Body of pancreas (tissue), 4 donors: ENCODE results near the gene RBMS2. TPM values are rescaled to one million over a fixed set of nuclear protein-coding genes. Genes with fewer than 3 reads are reported as not detected.

Experiments
- ATAC-seq: fragments of 150-250 bp; one replicate; pipeline ENCODE4 v1.9.1; 2016
- DNase-seq, 4 donors: peaks; one replicate each; pipeline ENCODE4 v3.0.0-alpha.2; 2019
- H3K27ac ChIP-seq, 4 donors: fragments of 200-600 bp; sonication (generic); 1 replicate in 3 of 4; 2 replicates in 1 of 4; pipeline versions ENCODE4 v1.5.1 to v1.6.1; 2016 to 2019; ENCODE audit warnings: mild to moderate bottlenecking in 1 of 4, mixed read lengths in 1 of 4, moderate library complexity in 1 of 4
- H3K27me3 ChIP-seq, 2 donors: fragments of 200-600 bp; sonication (generic); one replicate each; pipeline ENCODE4 v1.6.0; 2016; ENCODE audit warnings: mild to moderate bottlenecking in 1 of 2
- H3K36me3 ChIP-seq, 2 donors: fragments of 200-600 bp; sonication (generic); replicated peaks in 1 of 2; 2 replicates each; pipeline ENCODE4 v1.5.1; 2016; ENCODE audit warnings: low read depth in 2 of 2; ENCODE audit not compliant: insufficient read depth in 1 of 2
- H3K4me1 ChIP-seq: fragments of 200-600 bp; sonication (generic); one replicate; pipeline ENCODE4 v1.6.0; 2016
- H3K4me3 ChIP-seq, 2 donors: fragments of 200-600 bp; sonication (generic); 1 replicate in 1 of 2; 2 replicates in 1 of 2; pipeline ENCODE4 v1.5.1; 2016 to 2019
- H3K9me3 ChIP-seq, 3 donors: fragments of 200-600 bp; sonication (generic); 1 replicate in 2 of 3; 2 replicates in 1 of 3; pipeline ENCODE4 v1.5.1; 2016
- CTCF ChIP-seq, 7 experiments: fragments of 450-650 bp in 4 of 7; fragments of 200-600 bp in 3 of 7; sonication (generic) in 3 of 7; IDR thresholded peaks; one replicate each; pipeline ENCODE4 v1.5.1; 2016 to 2019; ENCODE audit warnings: antibody characterized with exemption in 7 of 7
- POLR2A ChIP-seq, 3 donors: fragments of 450-650 bp; IDR thresholded peaks; one replicate each; pipeline ENCODE4 v1.6.1; 2016; ENCODE audit warnings: antibody characterized with exemption in 3 of 3, mild to moderate bottlenecking in 2 of 3
- WGBS, 2 donors: methylation state at CpG; one replicate each; pipeline ENCODE4 v1.1.5; 2017; 5-methylcytosine and 5-hydroxymethylcytosine counted together
- intact Hi-C: fragments of 100-400 bp; cut with DNase I; formaldehyde crosslinking; loops from one replicate; pipeline ENCODE4 v1.15.1; 2023
- total RNA-seq, 2 donors: library from RNA; depleted of rRNA; stranded (reverse); fragments of >200 nt; gene quantifications; one replicate each; pipeline ENCODE4 v1.1.0, GENCODE V29; 2016

Gene RBMS2
- total RNA-seq, 2 donors from 2014 or later = 9.6 to 18.9 TPM

- ATAC-seq = peak; percentile 72
- peak; percentile 84 to 95 (median 88) for DNase-seq
- peak within 1 kb of the TSS; percentile 37 to 94 (median 89) for H3K27ac ChIP-seq
- no peaks in the 10 kb centered on the region for H3K9me3 ChIP-seq
- H3K4me3 ChIP-seq = peak within 1 kb of the TSS; percentile 81 to 97
- intact Hi-C loops = loop anchor here (10.0 kb wide), 1 partner anchor 95 kb away; the partner anchor contains the start of gene NACA
- no peaks in the 10 kb centered on the region for H3K27me3 ChIP-seq
- TF ChIP-seq CTCF (IDR thresholded peaks at IDR 0.05) (no peak), POLR2A (IDR thresholded peaks at IDR 0.05) (peak in 2 of 3 donors; percentile 21 to 32)
- WGBS, 2 donors = 0 to 1% methylated on average over 15 to 24 of the region's 31 CpGs
- H3K4me1 ChIP-seq = peaks cover 53% of the 10 kb centered on the region
- H3K36me3 ChIP-seq = no peaks in the 10 kb centered on the region
These were observed 108.6 kb downstream of the RBMS2 start, which contains the start of gene BAZ2A for GRCh38 chr12:56630180-56630632. Gene BAZ2A, minus strand, starts transcription at chr12:56630326. Its CDS starts 12,796 bp downstream, at chr12:56617530.

DNA sequence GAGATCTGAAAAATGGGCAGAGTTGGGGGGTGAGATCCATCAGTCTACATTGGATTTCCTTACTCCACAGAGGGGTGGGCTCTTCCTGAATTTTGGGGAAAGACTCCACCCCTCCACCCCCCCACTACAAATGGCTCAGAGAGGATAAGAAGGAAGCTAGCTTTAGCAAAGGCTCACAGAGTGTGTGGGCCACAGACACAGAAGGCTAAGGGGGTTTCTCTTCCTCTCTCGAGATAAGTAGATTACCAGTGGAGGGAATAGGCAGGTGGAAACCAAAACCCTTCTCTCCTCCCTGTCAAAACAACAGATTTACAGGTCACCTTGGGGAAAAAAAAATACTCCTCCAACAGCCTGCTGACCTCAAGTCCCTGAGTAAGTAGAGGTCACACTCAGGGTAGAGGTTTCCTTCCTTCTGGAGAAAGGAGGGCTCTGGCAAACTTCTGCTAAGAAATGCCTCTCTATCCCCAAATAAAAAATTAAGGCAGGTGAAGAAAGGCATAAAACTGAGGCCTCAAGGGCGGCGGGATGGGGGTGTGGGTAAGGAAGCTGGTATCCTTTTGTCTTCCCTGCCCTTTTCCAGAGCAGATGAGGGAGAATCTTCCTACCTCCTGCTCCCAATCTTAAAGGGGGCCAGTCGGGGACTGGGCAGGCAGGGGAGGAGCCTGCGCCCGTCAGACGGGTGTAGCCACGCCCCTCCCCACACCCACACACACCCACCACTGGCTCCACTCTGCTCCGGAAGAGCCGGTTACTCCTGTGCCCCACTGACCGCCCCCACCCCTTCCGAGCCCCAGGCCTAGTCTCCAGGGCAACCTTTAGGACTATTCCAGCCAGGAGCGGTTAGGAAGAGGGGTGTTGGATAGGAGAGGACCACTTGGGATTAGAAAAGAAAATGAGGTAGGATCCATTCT lies 110.4 kb downstream of the RBMS2 start:
- H3K36me3 ChIP-seq = no peaks in the 10 kb centered on the region
- no peak for TF ChIP-seq CTCF (IDR thresholded peaks at IDR 0.05)
- TF ChIP-seq POLR2A (IDR thresholded peaks at IDR 0.05) = no peak
- peak overlapping the region; percentile 22 to 94 (median 48) for H3K27ac ChIP-seq
- H3K27me3 ChIP-seq = no peaks in the 10 kb centered on the region
- 3 to 6% methylated on average over 13 of the region's 13 CpGs for WGBS, 2 donors
- DNase-seq = peak; percentile 68 to 87 (median 80)
- H3K4me3 ChIP-seq = no peak overlapping the region
- peaks cover 63% of the 10 kb centered on the region for H3K4me1 ChIP-seq
- no peak for ATAC-seq
- intact Hi-C loops = loop anchor here (10.0 kb wide), 1 partner anchor 93 kb away; the partner anchor contains the start of gene NACA
- no peaks in the 10 kb centered on the region for H3K9me3 ChIP-seq

DNA sequence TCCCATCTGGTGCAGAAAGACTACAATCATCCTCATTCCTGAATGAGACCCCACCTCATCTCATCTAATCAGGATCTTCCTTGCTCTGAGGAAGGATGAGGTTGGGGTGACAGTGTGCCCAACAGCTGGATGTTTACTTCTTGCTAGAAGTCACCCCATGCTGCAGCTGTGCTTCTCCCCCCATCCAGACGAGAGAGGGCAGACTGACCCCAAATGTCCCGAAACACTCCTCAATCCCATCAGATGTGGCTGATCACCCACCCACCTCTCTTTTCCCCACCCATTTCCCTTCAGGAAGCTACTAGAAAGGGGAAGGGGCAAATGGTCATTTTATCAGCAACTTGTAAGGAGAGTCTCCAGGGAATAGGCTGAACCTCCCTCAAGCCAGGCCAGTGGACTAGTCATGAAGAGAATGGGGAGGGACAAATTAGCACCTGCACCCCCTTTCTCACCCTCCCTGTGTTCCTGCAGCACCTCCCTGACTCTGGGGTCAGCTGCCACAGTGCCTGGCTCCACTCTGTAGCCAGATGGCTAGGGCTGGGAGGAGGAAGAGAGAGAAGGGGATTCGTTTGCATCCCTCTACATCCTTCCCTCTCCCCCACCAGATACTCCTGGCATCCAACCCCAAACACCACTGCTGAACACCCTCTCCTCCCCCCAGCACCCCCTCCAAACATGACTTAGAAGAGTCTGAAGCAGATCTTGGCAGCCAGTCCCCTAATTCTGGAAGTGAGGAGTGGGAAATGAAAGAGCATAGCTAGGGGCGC lies 111.3 kb downstream of the RBMS2 start:
- Histone ChIP-seq H3K27me3 (no peaks in the 10 kb centered on the region), H3K27ac (peak overlapping the region; percentile 43 to 95 (median 74)), H3K36me3 (peaks cover under 1 to 2% of the 10 kb centered on the region in 2 donors), H3K4me3 (no peak overlapping the region), H3K4me1 (peaks cover 71% of the 10 kb centered on the region), H3K9me3 (no peaks in the 10 kb centered on the region)
- TF ChIP-seq CTCF (IDR thresholded peaks at IDR 0.05) (no peak), POLR2A (IDR thresholded peaks at IDR 0.05) (no peak)
- no peak for DNase-seq
- ATAC-seq = no peak
- intact Hi-C loops = loop anchor here (10.0 kb wide), 1 partner anchor 92 kb away; the partner anchor contains the start of gene NACA
- WGBS, 2 donors = 46 to 49% methylated on average over 4 of the region's 4 CpGs

GRCh38 chr12:56633468-56634241 lies 112.0 kb downstream of the RBMS2 start:
- Histone ChIP-seq H3K9me3 (no peaks in the 10 kb centered on the region), H3K36me3 (peaks cover 8 to 9% of the 10 kb centered on the region in 2 donors), H3K4me1 (peaks cover 69% of the 10 kb centered on the region), H3K4me3 (peak overlapping the region; percentile 46 to 77), H3K27ac (peak overlapping the region; percentile 94 to 98 (median 94)), H3K27me3 (no peaks in the 10 kb centered on the region)
- ATAC-seq (no peak), DNase-seq (no peak)
- TF ChIP-seq POLR2A (IDR thresholded peaks at IDR 0.05) (no peak), CTCF (IDR thresholded peaks at IDR 0.05) (no peak)
- 15 to 17% methylated on average over 12 of the region's 12 CpGs for WGBS, 2 donors
- intact Hi-C loops = loop anchor here (10.0 kb wide), 1 partner anchor 91 kb away; the partner anchor contains the start of gene NACA
